HG03432 (cell line): ENCODE results near the gene MXRA8.
"Not testable (repeated sequence)": the region's sequence is repeated elsewhere in the genome, so short reads cannot be mapped to it uniquely, and the experiment has no call there.

Source experiments
- ATAC-seq: cut with Tn5 transposase; IDR thresholded peaks from one replicate; pipeline ENCODE4 v1.9.1; 2021; ENCODE audit warnings: mild to moderate bottlenecking, moderate library complexity; ENCODE audit not compliant: unreplicated experiment

Gene MXRA8

GRCh38 chr1:1358433-1359271 lies at the start of gene MXRA8:
TSS of gene MXRA8 (minus strand) at chr1:1358555. CDS start at chr1:1358504, 51 bp downstream.
- ATAC-seq = no peak

GRCh38 chr1:1407636-1408318 lies 49.4 kb upstream of the MXRA8 start:
- peak; percentile 32 for ATAC-seq

GRCh38 chr1:1406821-1407635 lies 48.7 kb upstream of the MXRA8 start, which contains the start of gene MRPL20:
TSS of gene MRPL20 (minus strand) at chr1:1407293. CDS start at chr1:1407217, 76 bp downstream.
- ATAC-seq = peak; percentile 89

- no peak for ATAC-seq
Observed at GRCh38 chr1:1406101-1406820, 47.9 kb upstream of the MXRA8 start.

- no peak for ATAC-seq
Observed at GRCh38 chr1:1403653-1404052, 45.3 kb upstream of the MXRA8 start.

- ATAC-seq = not testable (repeated sequence)
Observed at GRCh38 chr1:1402901-1403392, 44.6 kb upstream of the MXRA8 start.

- ATAC-seq = no peak
Observed at GRCh38 chr1:1402072-1402900, 43.9 kb upstream of the MXRA8 start.

- ATAC-seq = no peak
Observed at GRCh38 chr1:1401457-1402010, 43.2 kb upstream of the MXRA8 start.

- no peak for ATAC-seq
Observed at GRCh38 chr1:1400576-1401456, 42.5 kb upstream of the MXRA8 start.

- ATAC-seq = no peak
Observed at GRCh38 chr1:1399872-1400575, 41.7 kb upstream of the MXRA8 start.

GRCh38 chr1:1399187-1399871 lies 41.0 kb upstream of the MXRA8 start, which contains the start of gene CCNL2:
TSS of gene CCNL2 (minus strand) at chr1:1399335. CDS start at chr1:1399306, 29 bp downstream.
- ATAC-seq = peak; percentile 92

GRCh38 chr1:1398677-1399186 lies 40.4 kb upstream of the MXRA8 start:
- ATAC-seq = peak; percentile 12

GRCh38 chr1:1397839-1398523 lies 39.6 kb upstream of the MXRA8 start:
- no peak for ATAC-seq

GRCh38 chr1:1395166-1395565 lies 36.8 kb upstream of the MXRA8 start:
- no peak for ATAC-seq

- no peak for ATAC-seq
Observed at GRCh38 chr1:1394116-1394515, 35.8 kb upstream of the MXRA8 start.

GRCh38 chr1:1393428-1393827 lies 35.1 kb upstream of the MXRA8 start:
- no peak for ATAC-seq
